ENCODE data around the gene PIP4K2C.
"Not testable (repeated sequence)": the region's sequence is repeated elsewhere in the genome, so short reads cannot be mapped to it uniquely, and the experiment has no call there.

PIP4K2C gene

DNA sequence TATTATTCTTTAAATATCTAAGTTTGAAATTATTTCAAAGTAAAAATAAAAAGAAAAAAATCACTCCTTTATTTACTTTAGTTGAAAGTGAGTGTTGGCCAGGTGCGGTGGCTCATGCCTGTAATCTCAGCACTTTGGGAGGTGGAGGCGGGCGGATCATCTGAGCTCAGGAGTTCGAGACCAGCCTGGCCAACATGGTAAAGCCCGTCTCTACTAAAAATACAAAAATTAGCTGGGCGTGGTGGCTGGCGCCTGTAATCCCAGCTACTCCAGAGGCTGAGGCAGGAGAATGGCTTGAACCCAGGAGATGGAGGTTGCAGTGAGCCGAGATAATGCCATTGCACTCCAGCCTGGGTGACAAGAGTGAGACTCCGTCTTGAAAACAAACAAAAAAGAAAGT, 45.7 kb downstream of the PIP4K2C start:
- DNase-seq (ENCODE audit: low read depth in 2 of 2), result not testable (repeated sequence)

GRCh38 chr12:57637364-57637763, 46.4 kb downstream of the PIP4K2C start:
- DNase-seq (ENCODE audit: low read depth in 2 of 2), result no peak

- no peak for DNase-seq (ENCODE audit: low read depth in 2 of 2)
These were observed 47.1 kb downstream of the PIP4K2C start for GRCh38 chr12:57638096-57638495.

GRCh38 chr12:57640175-57641042, 49.4 kb downstream of the PIP4K2C start:
- DNase-seq (ENCODE audit: low read depth in 2 of 2), result no peak

- DNase-seq (ENCODE audit: low read depth in 2 of 2), result no peak
These were observed 50.9 kb downstream of the PIP4K2C start for GRCh38 chr12:57641699-57642442.

DNA sequence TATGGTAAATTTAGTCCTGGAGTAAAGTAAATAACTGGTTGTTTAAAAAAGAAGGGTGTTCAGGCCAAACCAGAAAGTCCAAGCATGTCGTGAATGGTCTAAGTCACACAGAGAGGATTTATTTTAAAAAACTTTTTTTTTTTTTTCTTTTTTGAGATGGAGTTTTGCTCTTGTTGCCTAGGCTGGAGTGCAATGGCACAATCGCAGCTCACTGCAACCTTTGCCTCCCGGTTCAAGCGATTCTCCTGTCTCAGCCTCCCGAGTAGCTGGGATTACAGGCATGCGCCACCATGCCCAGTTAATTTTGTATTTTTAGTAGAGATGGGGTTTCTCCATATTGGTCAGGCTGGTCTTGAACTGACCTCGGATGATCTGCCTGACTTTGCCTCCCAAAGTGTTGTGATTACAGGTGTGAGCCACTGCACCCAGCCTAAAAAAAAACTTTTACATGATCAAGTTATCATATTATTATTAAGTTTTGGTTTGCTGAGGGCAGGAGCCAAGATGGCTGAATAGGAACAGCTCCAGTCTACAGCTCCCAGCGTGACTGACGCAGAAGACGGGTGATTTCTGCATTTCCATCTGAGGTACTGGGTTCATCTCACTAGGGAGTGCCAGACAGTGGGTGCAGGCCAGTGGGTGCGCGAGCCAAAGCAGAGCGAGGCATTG, 55.1 kb downstream of the PIP4K2C start:
- not testable (repeated sequence) for DNase-seq (ENCODE audit: low read depth in 2 of 2)

- DNase-seq (ENCODE audit: low read depth in 2 of 2), result not testable (repeated sequence)
These were observed 55.7 kb downstream of the PIP4K2C start for GRCh38 chr12:57646659-57647049.
